Measurements from ENCODE around the gene RABGGTA.
A peak's percentile ranks its signal among the peaks of the same experiment; 100 is the strongest.

- TF ChIP-seq EZH2 (IDR thresholded peaks at IDR 0.05; ENCODE audit: low read length, missing control alignments) (no peak), CTCF (conservative IDR thresholded peaks at IDR 0.05 in 1 of 2, IDR thresholded peaks at IDR 0.05 in 1 of 2; ENCODE audit: low read depth in 1 of 2, low read length in 2 of 2) (peak in 1 of 2 donors; percentile 1)
These were observed 2.1 kb upstream of the RABGGTA start for GRCh38 chr14:24273422-24273998.
